WTC11 (cell line): ENCODE measurements around the gene TNS3.

ENCODE experiments used
- ATF6 ChIP-seq: sonication (generic); formaldehyde crosslinking; IDR thresholded peaks from 2 replicates; pipeline ENCODE4 v1.8.1; 2023; ENCODE audit warnings: mild to moderate bottlenecking, missing genetic modification reagents
- CREB1 ChIP-seq: sonication (generic); formaldehyde crosslinking; IDR thresholded peaks from 2 replicates; pipeline ENCODE4 v1.8.0; 2023; ENCODE audit warnings: mild to moderate bottlenecking, missing genetic modification reagents
- CTCF ChIP-seq: fragments of 200-600 bp; IDR thresholded peaks from 2 replicates; pipeline ENCODE4 v1.8.0; 2022; ENCODE audit warnings: antibody characterized with exemption
- GABPB1 ChIP-seq: sonication (generic); formaldehyde crosslinking; IDR thresholded peaks from 2 replicates; pipeline ENCODE4 v1.8.1; 2023; ENCODE audit warnings: mild to moderate bottlenecking, missing genetic modification reagents
- IRF1 ChIP-seq: sonication (generic); formaldehyde crosslinking; IDR thresholded peaks from 2 replicates; pipeline ENCODE4 v1.8.0; 2023; ENCODE audit warnings: missing genetic modification reagents
- KAT7 ChIP-seq: sonication (generic); formaldehyde crosslinking; IDR thresholded peaks from 2 replicates; pipeline ENCODE4 v1.8.1; 2023; ENCODE audit warnings: missing genetic modification reagents, mild to moderate bottlenecking, borderline replicate concordance
- MAX ChIP-seq: sonication (generic); formaldehyde crosslinking; IDR thresholded peaks from 2 replicates; pipeline ENCODE4 v1.8.0; 2022; ENCODE audit warnings: mild to moderate bottlenecking, missing genetic modification reagents
- NR3C1 ChIP-seq: sonication (generic); formaldehyde crosslinking; conservative IDR thresholded peaks from 2 replicates; pipeline ENCODE4 v1.8.1; 2023; ENCODE audit warnings: low read depth, mild to moderate bottlenecking, missing genetic modification reagents
- PREB ChIP-seq: sonication (generic); formaldehyde crosslinking; IDR thresholded peaks from 2 replicates; pipeline ENCODE4 v1.8.1; 2022; ENCODE audit warnings: mild to moderate bottlenecking, missing genetic modification reagents, moderate library complexity, borderline replicate concordance
- ZNF671 ChIP-seq: fragments of 250-450 bp; sonication (Bioruptor Pico); IDR thresholded peaks from 2 replicates; pipeline ENCODE4 v1.8.0; 2021; ENCODE audit warnings: mild to moderate bottlenecking

GRCh38 chr7:47578579-47579270 lies 3.2 kb downstream of the TNS3 start:
- TF ChIP-seq CTCF (no peak), PREB (CRISPR knock-in tag) (no peak), ATF6 (CRISPR knock-in tag) (no peak), GABPB1 (CRISPR knock-in tag) (no peak), NR3C1 (no peak), KAT7 (CRISPR knock-in tag) (no peak), MAX (CRISPR knock-in tag) (no peak), ZNF671 (CRISPR knock-in tag) (no peak), IRF1 (no peak), CREB1 (no peak)
